OCI-LY1 (cell line): ENCODE measurements around the gene BLNK.

Experiments
- H2AFZ ChIP-seq: fragments of 200-600 bp; sonication (generic), shearing (Covaris generic); 2 replicates; pipeline ENCODE4 v1.6.0; 2014; ENCODE audit warnings: antibody characterized with exemption, mild to moderate bottlenecking, low read length
- H3F3A ChIP-seq: fragments of 200-600 bp; sonication (generic), shearing (Covaris generic); 2 replicates; pipeline ENCODE4 v1.6.0; 2014; ENCODE audit warnings: mild to moderate bottlenecking, antibody characterized with exemption, low read length, moderate library complexity; ENCODE audit not compliant: insufficient read depth
- H3K27ac ChIP-seq: fragments of 200-600 bp; sonication (generic); 2 replicates; pipeline ENCODE4 v1.5.1; 2014; ENCODE audit warnings: low read length, mixed run types, mild to moderate bottlenecking, low read depth; ENCODE audit not compliant: poor library complexity, severe bottlenecking
- H3K27me3 ChIP-seq: fragments of 200-600 bp; sonication (generic); 2 replicates; pipeline ENCODE4 v1.6.0; 2014; ENCODE audit warnings: antibody characterized with exemption, mild to moderate bottlenecking, low read length, moderate library complexity; ENCODE audit not compliant: insufficient read depth
- H3K36me3 ChIP-seq: fragments of 200-600 bp; sonication (generic); 2 replicates; pipeline ENCODE4 v1.6.1; 2014; ENCODE audit warnings: mild to moderate bottlenecking, antibody characterized with exemption, low read length, moderate library complexity, mixed read lengths; ENCODE audit not compliant: insufficient read depth
- H3K4me1 ChIP-seq: fragments of 200-600 bp; sonication (generic); 2 replicates; pipeline ENCODE4 v1.5.1; 2014; ENCODE audit warnings: mild to moderate bottlenecking, low read length, moderate library complexity; ENCODE audit not compliant: insufficient read depth, severe bottlenecking
- H3K4me2 ChIP-seq: fragments of 200-600 bp; sonication (generic), shearing (Covaris generic); 2 replicates; pipeline ENCODE4 v1.6.1; 2014; ENCODE audit warnings: low read length
- H3K4me3 ChIP-seq: fragments of 200-600 bp; sonication (generic); 2 replicates; pipeline ENCODE4 v1.5.1; 2014; ENCODE audit warnings: low read length, low read depth, mild to moderate bottlenecking, mixed read lengths; ENCODE audit not compliant: poor library complexity, severe bottlenecking
- H3K79me2 ChIP-seq: fragments of 200-600 bp; shearing (Covaris generic); 2 replicates; pipeline ENCODE4 v1.6.1; 2016; ENCODE audit warnings: mixed run types, low read length, mixed read lengths; ENCODE audit not compliant: insufficient read depth
- H3K9ac ChIP-seq: fragments of 200-600 bp; sonication (generic), shearing (Covaris generic); 2 replicates; pipeline ENCODE4 v1.6.1; 2014; ENCODE audit warnings: mild to moderate bottlenecking, low read length, mixed read lengths
- H3K9me2 ChIP-seq: fragments of 200-600 bp; sonication (generic), shearing (Covaris generic); 2 replicates; pipeline ENCODE4 v1.6.1; 2014; ENCODE audit warnings: low read depth, mild to moderate bottlenecking, low read length, mixed read lengths
- H3K9me3 ChIP-seq: fragments of 200-600 bp; shearing (Covaris generic); 2 replicates; pipeline ENCODE4 v1.6.1; 2014; ENCODE audit warnings: low read length, mixed read lengths
- H4K20me1 ChIP-seq: fragments of 200-600 bp; sonication (generic), shearing (Covaris generic); 2 replicates; pipeline ENCODE4 v1.6.0; 2016; ENCODE audit warnings: mild to moderate bottlenecking, low read length; ENCODE audit not compliant: insufficient read depth
- CTCF ChIP-seq: fragments of 200-600 bp; sonication (generic), shearing (Covaris generic); IDR thresholded peaks from 2 replicates; pipeline ENCODE4 v1.5.1; 2017; ENCODE audit warnings: mild to moderate bottlenecking, antibody characterized with exemption, low read length, moderate library complexity, mixed read lengths
- EZH2 ChIP-seq: fragments of 200-600 bp; sonication (generic), shearing (Covaris generic); IDR thresholded peaks from 2 replicates; pipeline ENCODE4 v1.8.0; 2017; ENCODE audit warnings: borderline replicate concordance, mixed run types, mild to moderate bottlenecking, antibody characterized with exemption, low read length, moderate library complexity, mixed read lengths

Gene BLNK

GRCh38 chr10:96170230-96170629 is 101.1 kb downstream of the BLNK start:
- no peak overlapping the region for H3K4me3 ChIP-seq
- H3K9ac ChIP-seq = no peak overlapping the region
- no peaks in the 10 kb centered on the region for H3K9me3 ChIP-seq
- no peak overlapping the region for H3K27ac ChIP-seq
- no peaks in the 10 kb centered on the region for H3F3A ChIP-seq
- no peaks in the 10 kb centered on the region for H4K20me1 ChIP-seq
- TF ChIP-seq EZH2 (no peak), CTCF (no peak)
- H3K4me2 ChIP-seq = no peak overlapping the region
- no peaks in the 10 kb centered on the region for H3K4me1 ChIP-seq
- no peaks in the 10 kb centered on the region for H3K27me3 ChIP-seq
- no peak overlapping the region for H2AFZ ChIP-seq
- H3K79me2 ChIP-seq = no peaks in the 10 kb centered on the region
- H3K9me2 ChIP-seq = no peaks in the 10 kb centered on the region
- H3K36me3 ChIP-seq = no peaks in the 10 kb centered on the region; the same call in 1 of the 2 replicates

- H3K9me2 ChIP-seq = no peaks in the 10 kb centered on the region
- H4K20me1 ChIP-seq = no peaks in the 10 kb centered on the region
- H3K4me1 ChIP-seq = no peaks in the 10 kb centered on the region
- H3K36me3 ChIP-seq = no peaks in the 10 kb centered on the region; the same call in 1 of the 2 replicates
- H3K27ac ChIP-seq = no peak overlapping the region
- H3K4me3 ChIP-seq = no peak overlapping the region
- H3K9ac ChIP-seq = no peak overlapping the region
- no peaks in the 10 kb centered on the region for H3K79me2 ChIP-seq
- no peaks in the 10 kb centered on the region for H3F3A ChIP-seq
- no peak overlapping the region for H2AFZ ChIP-seq
- TF ChIP-seq CTCF (no peak), EZH2 (no peak)
- no peak overlapping the region for H3K4me2 ChIP-seq
- H3K27me3 ChIP-seq = no peaks in the 10 kb centered on the region
- no peaks in the 10 kb centered on the region for H3K9me3 ChIP-seq
These were observed 102.8 kb downstream of the BLNK start for GRCh38 chr10:96168546-96168945.

- no peak overlapping the region for H3K27ac ChIP-seq
- no peak overlapping the region for H3K4me2 ChIP-seq
- no peaks in the 10 kb centered on the region; the same call in 1 of the 2 replicates for H3K36me3 ChIP-seq
- H3K4me1 ChIP-seq = no peaks in the 10 kb centered on the region
- no peak overlapping the region for H2AFZ ChIP-seq
- no peaks in the 10 kb centered on the region for H3F3A ChIP-seq
- no peaks in the 10 kb centered on the region for H3K9me3 ChIP-seq
- H3K27me3 ChIP-seq = no peaks in the 10 kb centered on the region
- TF ChIP-seq CTCF (no peak), EZH2 (no peak)
- H3K9ac ChIP-seq = no peak overlapping the region
- no peaks in the 10 kb centered on the region for H4K20me1 ChIP-seq
- H3K4me3 ChIP-seq = no peak overlapping the region
- no peaks in the 10 kb centered on the region for H3K9me2 ChIP-seq
- H3K79me2 ChIP-seq = no peaks in the 10 kb centered on the region
These were observed 105.6 kb downstream of the BLNK start for GRCh38 chr10:96165726-96166125.
